B cell (primary cell): ENCODE data around the gene BANP. TPM values are rescaled to one million over a fixed set of nuclear protein-coding genes. Genes with fewer than 3 reads are reported as not detected.

ENCODE experiments used
- ATAC-seq: fragments of 200-7000 bp; cut with Tn5 transposase; one replicate; pipeline ENCODE4 v1.10.0; 2021; ENCODE audit warnings: low read depth, mild to moderate bottlenecking, moderate number of reproducible peaks, moderate library complexity
- CTCF ChIA-PET: fragments of 350-600 bp; sonication (Branson Sonifier 250); formaldehyde crosslinking; loops from one replicate; lab custom pipeline; 2021; ENCODE audit warnings: antibody characterized with exemption, inconsistent platforms; lab: Charles Lee
- POLR2A ChIA-PET: fragments of 350-600 bp; sonication (Branson Sonifier 250); formaldehyde crosslinking; loops from one replicate; lab custom pipeline; 2021; ENCODE audit warnings: antibody characterized with exemption; lab: Charles Lee
- DNase-seq: peaks from one replicate; pipeline ENCODE4 v3.0.0; 2013
- H2AFZ ChIP-seq: 2 replicates; pipeline ENCODE4 v1.6.1; 2012; ENCODE audit warnings: mild to moderate bottlenecking, low read depth, low read length; ENCODE audit not compliant: insufficient read depth, poor library complexity, severe bottlenecking
- H3K27ac ChIP-seq, 2 donors: 1 replicate in 1 of 2; 2 replicates in 1 of 2; pipeline ENCODE4 v1.5.1; 2012 to 2013; ENCODE audit warnings: low read length in 2 of 2, mild to moderate bottlenecking in 2 of 2, moderate library complexity in 1 of 2
- H3K27me3 ChIP-seq, 4 experiments: fragments of 200-600 bp in 1 of 4; sonication (generic) in 1 of 4; replicated peaks in 1 of 4; 1 replicate in 2 of 4; 2 replicates in 2 of 4; pipeline versions ENCODE4 v1.6.1 to v1.7.0; 2013 to 2016; ENCODE audit warnings: low read length in 3 of 4, mild to moderate bottlenecking in 2 of 4, mixed read lengths in 1 of 4, moderate library complexity in 1 of 4; ENCODE audit not compliant: insufficient read depth in 4 of 4, control insufficient read depth in 3 of 4; ENCODE audit errors: control extremely low read depth in 1 of 4
- H3K36me3 ChIP-seq, 2 experiments: replicated peaks in 1 of 2; 1 replicate in 1 of 2; 2 replicates in 1 of 2; pipeline versions ENCODE4 v1.6.1 to v1.7.1; 2013; ENCODE audit warnings: low read length in 1 of 2; ENCODE audit not compliant: insufficient read depth in 2 of 2, control insufficient read depth in 1 of 2; ENCODE audit errors: control extremely low read depth in 1 of 2, extremely low read depth in 1 of 2
- H3K4me1 ChIP-seq, 2 donors: fragments of 200-600 bp in 1 of 2; sonication (generic) in 1 of 2; 1 replicate in 1 of 2; 2 replicates in 1 of 2; pipeline versions ENCODE4 v1.5.1 to v1.6.1; 2013 to 2017; ENCODE audit warnings: low read length in 2 of 2; ENCODE audit not compliant: control insufficient read depth in 2 of 2, insufficient read depth in 2 of 2
- H3K4me2 ChIP-seq: replicated peaks from 2 replicates; pipeline ENCODE3; 2012; ENCODE audit warnings: mild to moderate bottlenecking, low read depth, low read length; ENCODE audit not compliant: poor library complexity, severe bottlenecking
- H3K4me3 ChIP-seq, 5 experiments: fragments of 200-600 bp in 1 of 5; sonication (generic) in 1 of 5; 1 replicate in 3 of 5; 2 replicates in 2 of 5; pipeline versions ENCODE4 v1.5.1 to v1.7.0; 2011 to 2016; ENCODE audit warnings: low read length in 4 of 5, mild to moderate bottlenecking in 4 of 5, low read depth in 2 of 5, control low read depth in 1 of 5, moderate library complexity in 1 of 5; ENCODE audit not compliant: insufficient read depth in 1 of 5; ENCODE audit errors: control extremely low read depth in 1 of 5, extremely low read depth in 1 of 5
- H3K79me2 ChIP-seq: fragments of 200-600 bp; sonication (generic); one replicate; pipeline ENCODE4 v1.6.0; 2016; ENCODE audit warnings: low read length; ENCODE audit not compliant: control insufficient read depth, insufficient read depth
- H3K9ac ChIP-seq: fragments of 200-600 bp; sonication (generic); 2 replicates; pipeline ENCODE4 v1.6.1; 2017; ENCODE audit warnings: mild to moderate bottlenecking, low read length, moderate library complexity
- H3K9me3 ChIP-seq, 3 donors: one replicate each; pipeline versions ENCODE4 v1.6.1 to v1.7.1; 2013; ENCODE audit warnings: low read length in 2 of 3; ENCODE audit not compliant: control insufficient read depth in 2 of 3, insufficient read depth in 1 of 3; ENCODE audit errors: control extremely low read depth in 1 of 3
- H4K20me1 ChIP-seq: 2 replicates; pipeline ENCODE4 v1.6.0; 2012; ENCODE audit warnings: mild to moderate bottlenecking, low read length; ENCODE audit not compliant: insufficient read depth, control insufficient read depth, poor library complexity, severe bottlenecking
- H3K27ac Mint-ChIP-seq: one replicate; pipeline ENCODE4 v1.8.0; 2021; ENCODE audit warnings: mixed read lengths
- H3K27me3 Mint-ChIP-seq: one replicate; pipeline ENCODE4 v1.8.0; 2021; ENCODE audit warnings: mixed read lengths
- H3K4me1 Mint-ChIP-seq: one replicate; pipeline ENCODE4 v1.8.0; 2021; ENCODE audit warnings: mixed read lengths
- H3K4me3 Mint-ChIP-seq: one replicate; pipeline ENCODE4 v1.8.0; 2021; ENCODE audit warnings: mixed read lengths
- H3K9me3 Mint-ChIP-seq: one replicate; pipeline ENCODE4 v1.8.0; 2022; ENCODE audit warnings: mixed read lengths; ENCODE audit not compliant: insufficient read depth
- EZH2 ChIP-seq: IDR thresholded peaks from 2 replicates; pipeline ENCODE4 v1.6.1; 2012; ENCODE audit warnings: borderline replicate concordance, low read depth, mild to moderate bottlenecking, moderate library complexity, low read length; ENCODE audit not compliant: insufficient read depth, poor library complexity, severe bottlenecking
- WGBS: methylation state at CpG from one replicate; pipeline ENCODE4 v1.1.5; 2013; ENCODE audit warnings: missing lambda C conversion rate; ENCODE audit not compliant: insufficient coverage; 5-methylcytosine and 5-hydroxymethylcytosine counted together
- intact Hi-C: fragments of 100-400 bp; cut with micrococcal nuclease; formaldehyde crosslinking; loops from one replicate; pipeline ENCODE4 v1.10.0; 2022
- polyA plus RNA-seq: library from polyadenylated mRNA; depleted of rRNA; stranded (reverse); fragments of >200 nt; gene quantifications from 2 replicates; pipeline ENCODE4 v1.2.3, GENCODE V29; 2012
- total RNA-seq, 2 donors: library from RNA; stranded (reverse); fragments of 120-200 nt in 1 of 2; gene quantifications; 1 replicate in 1 of 2; 2 replicates in 1 of 2; pipeline versions ENCODE4 v1.2.3 to v1.2.4, GENCODE V29; 2013 to 2022
- TF ChIP-seq, protein P1 (sequence below): fragments of 200-600 bp; IDR thresholded peaks from one replicate; pipeline ENCODE4 v1.8.0; 2022; ENCODE audit warnings: antibody characterized with exemption, mild to moderate bottlenecking

BANP gene
- total and polyA plus RNA-seq, 2 donors (not counting 1 experiment from before 2014, with no cell fraction given), result 44.4 to 181 TPM

GRCh38 chr16:88083582-88083981 lies 132.3 kb downstream of the BANP start:
- TF ChIP-seq EZH2, result no peak
- TF ChIP-seq, protein P1, sequence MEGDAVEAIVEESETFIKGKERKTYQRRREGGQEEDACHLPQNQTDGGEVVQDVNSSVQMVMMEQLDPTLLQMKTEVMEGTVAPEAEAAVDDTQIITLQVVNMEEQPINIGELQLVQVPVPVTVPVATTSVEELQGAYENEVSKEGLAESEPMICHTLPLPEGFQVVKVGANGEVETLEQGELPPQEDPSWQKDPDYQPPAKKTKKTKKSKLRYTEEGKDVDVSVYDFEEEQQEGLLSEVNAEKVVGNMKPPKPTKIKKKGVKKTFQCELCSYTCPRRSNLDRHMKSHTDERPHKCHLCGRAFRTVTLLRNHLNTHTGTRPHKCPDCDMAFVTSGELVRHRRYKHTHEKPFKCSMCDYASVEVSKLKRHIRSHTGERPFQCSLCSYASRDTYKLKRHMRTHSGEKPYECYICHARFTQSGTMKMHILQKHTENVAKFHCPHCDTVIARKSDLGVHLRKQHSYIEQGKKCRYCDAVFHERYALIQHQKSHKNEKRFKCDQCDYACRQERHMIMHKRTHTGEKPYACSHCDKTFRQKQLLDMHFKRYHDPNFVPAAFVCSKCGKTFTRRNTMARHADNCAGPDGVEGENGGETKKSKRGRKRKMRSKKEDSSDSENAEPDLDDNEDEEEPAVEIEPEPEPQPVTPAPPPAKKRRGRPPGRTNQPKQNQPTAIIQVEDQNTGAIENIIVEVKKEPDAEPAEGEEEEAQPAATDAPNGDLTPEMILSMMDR, result no peak

DNA sequence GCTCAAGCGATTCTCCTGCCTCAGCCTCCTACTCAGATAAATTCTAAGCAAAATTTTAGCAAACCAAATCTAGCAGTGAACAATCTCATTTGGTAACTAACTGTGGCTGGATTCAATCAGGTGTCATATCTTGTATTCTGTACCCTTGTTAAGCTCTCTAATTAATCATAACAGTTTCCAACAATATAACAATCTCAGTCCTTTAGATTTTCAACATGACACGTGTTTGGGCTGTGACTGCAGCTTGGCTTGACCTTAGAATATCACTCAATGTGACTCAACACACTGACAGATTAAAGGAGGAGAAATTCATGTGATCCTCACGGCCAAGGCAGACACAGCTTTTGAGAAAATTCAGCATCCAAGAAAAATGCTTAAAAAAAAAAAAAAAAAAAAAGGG lies 133.6 kb downstream of the BANP start:
- peaks cover 4 to 5% of the 10 kb centered on the region in 2 experiments for H3K36me3 ChIP-seq
- H3K4me1 ChIP-seq, result no peaks in the 10 kb centered on the region
- no peak for ATAC-seq
- WGBS, result 100% methylated on average over 1 of the region's 3 CpGs
- peaks cover 7% of the 10 kb centered on the region for H3K4me1 Mint-ChIP-seq
- H4K20me1 ChIP-seq, result no peaks in the 10 kb centered on the region
- no peak for DNase-seq
- no peaks in the 10 kb centered on the region for H3K27me3 Mint-ChIP-seq
- no peaks in the 10 kb centered on the region for H3K27me3 ChIP-seq
- intact Hi-C loops, result no loop called here
- no peak overlapping the region for H3K27ac Mint-ChIP-seq
- no peak overlapping the region for H3K4me2 ChIP-seq
- H2AFZ ChIP-seq, result no peak overlapping the region
- no peak overlapping the region for H3K9ac ChIP-seq
- H3K9me3 Mint-ChIP-seq, result no peaks in the 10 kb centered on the region
- ChIA-PET CTCF (interaction anchor here (0.7 kb wide), 1 partner anchor 27 kb away, joined by 4 read pairs; no protein-coding TSS in a partner anchor), POLR2A (interaction anchor here (0.7 kb wide), 2 partner anchors 11 to 14 kb away, joined by 5 to 6 read pairs; no protein-coding TSS in a partner anchor)
- H3K4me3 Mint-ChIP-seq, result no peak overlapping the region
- no peaks in the 10 kb centered on the region for H3K9me3 ChIP-seq
- no peaks in the 10 kb centered on the region for H3K79me2 ChIP-seq
- H3K4me3 ChIP-seq, result no peak overlapping the region
- no peak for TF ChIP-seq EZH2
- TF ChIP-seq, protein P1, result no peak
- no peak overlapping the region for H3K27ac ChIP-seq

More at GRCh38 chr16:88083582-88083981, 132.3 kb downstream of the BANP start:
- intact Hi-C loops, result no loop called here
- H3K27me3 ChIP-seq, result no peaks in the 10 kb centered on the region
- H3K9ac ChIP-seq, result no peak overlapping the region
- ChIA-PET CTCF (interaction anchor here (0.7 kb wide), 1 partner anchor 10 kb away, joined by 3 read pairs; no protein-coding TSS in a partner anchor), POLR2A (no interaction called here)
- Mint-ChIP-seq H3K9me3 (no peaks in the 10 kb centered on the region), H3K4me1 (peaks cover 7% of the 10 kb centered on the region), H3K27ac (peak overlapping the region; percentile 60), H3K4me3 (no peak overlapping the region), H3K27me3 (no peaks in the 10 kb centered on the region)
- ATAC-seq (no peak), DNase-seq (no peak)
- no peaks in the 10 kb centered on the region for H3K79me2 ChIP-seq
- WGBS, result 93% methylated on average over 6 of the region's 9 CpGs
- no peak overlapping the region for H3K27ac ChIP-seq
- H3K36me3 ChIP-seq, result peaks cover 4 to 6% of the 10 kb centered on the region in 2 experiments
- no peaks in the 10 kb centered on the region for H4K20me1 ChIP-seq
- no peaks in the 10 kb centered on the region for H3K4me1 ChIP-seq
- H3K4me3 ChIP-seq, result no peak overlapping the region
- no peaks in the 10 kb centered on the region for H3K9me3 ChIP-seq
- H3K4me2 ChIP-seq, result no peak overlapping the region
- no peak overlapping the region for H2AFZ ChIP-seq
